G401 (cell line): ENCODE data around the gene LRRC4C. TPM values are rescaled to one million over a fixed set of nuclear protein-coding genes. Genes with fewer than 3 reads are reported as not detected.
"Not testable (repeated sequence)": the region's sequence is repeated elsewhere in the genome, so short reads cannot be mapped to it uniquely, and the experiment has no call there.

Experiments
- DNase-seq: peaks from one replicate; pipeline ENCODE4 v3.0.0-alpha.2; 2015; ENCODE audit warnings: low spot score
- in situ Hi-C: cut with HindIII; loops from 2 replicates; pipeline ENCODE4 v1.10.0; 2016; ENCODE audit warnings: low sequenced_read_pairs, mixed read lengths
- total RNA-seq: library from RNA; depleted of rRNA; stranded (reverse); fragments of >200 nt; shearing (Covaris generic); gene quantifications from 2 replicates; pipeline ENCODE4 v1.2.3, GENCODE V29; 2014

The LRRC4C gene
- total RNA-seq, 1 experiment from 2014 or later = not detected

DNA sequence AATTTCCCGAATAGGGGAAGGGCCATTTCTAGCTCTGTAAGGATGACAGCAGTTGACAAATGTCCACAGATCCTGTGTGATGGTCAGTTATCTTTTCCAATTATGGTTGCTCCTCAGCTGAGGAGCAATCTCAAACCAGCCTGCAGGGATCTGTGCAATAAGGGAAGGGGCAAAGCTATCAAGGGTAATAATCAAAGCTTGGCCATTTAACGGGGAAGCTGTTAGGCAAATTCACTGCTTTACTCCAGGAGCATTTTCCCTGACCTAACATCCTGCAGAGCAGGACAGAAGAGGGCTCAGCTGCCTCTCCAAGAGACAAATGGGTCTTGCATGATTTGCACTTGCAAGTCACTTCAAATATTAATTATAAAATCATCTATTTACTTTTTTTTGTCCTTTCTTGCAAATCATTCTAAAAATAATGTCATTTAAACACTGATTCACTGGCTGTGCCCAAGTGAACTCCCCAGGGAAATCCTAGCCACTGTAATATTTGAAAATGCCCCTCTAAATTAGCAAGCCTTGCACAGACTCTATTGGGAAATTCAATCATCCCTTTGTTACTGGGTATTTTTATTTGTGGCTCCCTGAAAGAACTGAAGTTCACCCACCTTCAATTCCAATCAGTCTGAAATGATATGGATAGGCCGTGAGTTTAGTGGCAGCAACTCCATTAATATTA lies 1256.7 kb downstream of the LRRC4C start:
- DNase-seq = no peak
- in situ Hi-C loops = no loop called here

DNA sequence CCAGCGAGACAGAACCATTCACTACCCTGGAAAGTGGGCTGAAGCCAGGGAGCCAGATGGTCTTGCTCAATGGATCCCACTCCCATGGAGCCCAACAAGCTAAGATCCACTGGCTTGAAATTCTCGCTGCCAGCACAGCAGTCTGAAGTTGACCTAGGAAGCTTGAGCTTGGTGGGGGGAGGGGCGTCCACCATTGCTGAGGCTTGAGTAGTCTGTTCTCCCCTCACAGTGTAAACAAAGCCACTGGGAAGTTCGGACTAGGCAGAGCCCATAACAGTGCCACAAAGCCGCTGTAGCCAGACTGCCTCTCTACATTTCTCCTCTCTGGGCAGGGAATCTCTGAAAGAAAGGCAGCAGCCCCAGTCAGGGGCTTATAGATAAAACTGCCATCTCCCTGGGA lies 1266.9 kb downstream of the LRRC4C start:
- in situ Hi-C loops, DNase-seq: not testable (repeated sequence)

DNA sequence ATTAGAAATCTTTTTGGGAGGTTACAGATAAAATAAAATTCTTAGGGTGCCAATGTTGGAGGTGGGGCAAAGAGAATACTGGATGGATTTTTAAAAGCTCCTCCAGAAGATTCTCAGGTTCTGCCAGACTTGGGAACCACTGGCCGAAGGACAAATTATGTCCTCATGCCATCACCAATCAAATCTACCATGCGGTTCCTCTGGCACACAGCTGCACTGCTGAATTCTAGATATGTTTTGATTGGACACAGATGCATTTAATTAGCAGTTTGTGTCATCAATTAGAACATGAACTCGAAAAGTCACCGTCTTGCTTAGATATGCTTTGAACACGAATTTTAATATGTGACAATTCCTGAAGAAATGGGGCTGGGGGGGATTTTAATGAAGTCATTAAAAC lies 1269.2 kb downstream of the LRRC4C start:
- in situ Hi-C loops = no loop called here
- DNase-seq = no peak

DNA sequence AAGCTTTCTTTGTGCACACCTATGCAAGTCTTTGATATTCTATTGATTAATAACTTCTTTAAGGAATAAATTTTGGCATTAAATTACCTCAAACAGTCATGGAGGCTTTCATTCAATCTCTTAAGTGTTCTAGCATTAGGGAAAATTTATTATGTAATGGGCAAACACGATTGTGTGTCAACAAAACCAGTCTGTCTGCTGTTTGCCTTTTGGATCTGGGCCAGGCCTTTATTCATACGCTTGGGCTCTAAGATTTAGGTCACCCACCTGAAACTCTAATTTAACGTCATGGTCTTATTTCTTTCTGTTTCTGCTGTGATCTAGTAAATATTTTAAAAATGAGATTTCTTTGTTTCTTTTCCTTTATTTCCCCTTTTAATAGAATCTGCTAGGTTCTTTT lies 1270.6 kb downstream of the LRRC4C start:
- in situ Hi-C loops = no loop called here
- DNase-seq = peak; percentile 53

DNA sequence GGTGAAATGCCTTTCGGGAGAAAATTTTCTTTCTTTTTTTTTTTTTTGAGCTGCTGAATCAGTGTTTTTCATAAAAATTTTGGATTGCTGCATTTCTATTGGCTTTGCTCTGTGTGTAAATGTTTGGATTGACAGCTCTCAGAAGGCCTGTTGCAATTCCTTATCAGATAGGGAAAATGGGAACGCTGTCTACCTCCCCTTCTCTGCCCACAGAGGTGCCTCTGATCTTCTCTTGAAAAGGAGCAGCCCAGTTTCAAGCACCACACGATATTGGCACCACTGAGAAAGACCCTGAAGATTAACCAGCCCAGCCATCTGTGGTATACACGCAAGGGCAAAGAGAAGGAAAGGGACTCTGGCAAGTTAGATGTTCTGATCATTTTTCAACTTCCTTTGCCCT lies 1272.2 kb downstream of the LRRC4C start:
- in situ Hi-C loops = no loop called here
- DNase-seq = peak; percentile 20

DNA sequence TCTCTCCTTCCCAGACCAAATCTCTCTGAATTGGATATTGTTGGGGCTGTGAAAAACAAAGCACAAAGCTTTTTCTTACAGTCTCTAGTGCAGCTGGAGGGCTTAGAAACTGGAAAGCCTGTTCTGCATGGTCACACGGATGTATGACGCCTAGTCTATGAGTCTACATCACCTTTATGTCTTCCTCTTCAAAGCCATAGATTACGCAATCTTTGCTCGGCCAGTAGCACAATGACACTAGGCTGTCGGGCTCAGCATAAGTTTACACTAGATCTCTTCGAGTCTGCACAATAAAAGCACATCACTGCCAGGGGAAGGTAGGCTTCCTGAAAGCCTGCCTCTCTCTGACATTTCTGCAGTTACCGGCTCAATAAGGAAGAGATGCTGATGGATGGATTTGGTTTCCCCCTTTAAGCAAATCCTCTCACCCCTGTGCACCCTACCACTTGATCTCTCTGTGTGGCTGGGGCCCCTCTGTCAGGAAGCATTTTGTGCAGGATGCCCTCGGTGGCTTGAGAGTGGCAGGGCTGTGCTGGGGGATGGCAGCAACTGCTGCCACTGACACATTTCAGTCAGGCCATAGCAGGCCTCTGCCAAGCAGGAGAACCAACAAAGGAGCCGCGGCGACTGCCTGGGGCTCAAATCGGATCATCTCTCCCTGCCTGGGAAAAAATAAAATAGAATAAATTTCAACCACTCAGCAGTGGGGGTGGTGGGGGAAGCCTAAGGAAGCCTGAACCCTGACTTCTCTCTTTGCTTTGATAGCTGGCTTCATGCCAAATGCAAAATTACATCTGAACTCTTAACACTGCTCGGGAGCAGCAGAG lies 1272.8 kb downstream of the LRRC4C start:
- in situ Hi-C loops = no loop called here
- DNase-seq = peak; percentile 35

DNA sequence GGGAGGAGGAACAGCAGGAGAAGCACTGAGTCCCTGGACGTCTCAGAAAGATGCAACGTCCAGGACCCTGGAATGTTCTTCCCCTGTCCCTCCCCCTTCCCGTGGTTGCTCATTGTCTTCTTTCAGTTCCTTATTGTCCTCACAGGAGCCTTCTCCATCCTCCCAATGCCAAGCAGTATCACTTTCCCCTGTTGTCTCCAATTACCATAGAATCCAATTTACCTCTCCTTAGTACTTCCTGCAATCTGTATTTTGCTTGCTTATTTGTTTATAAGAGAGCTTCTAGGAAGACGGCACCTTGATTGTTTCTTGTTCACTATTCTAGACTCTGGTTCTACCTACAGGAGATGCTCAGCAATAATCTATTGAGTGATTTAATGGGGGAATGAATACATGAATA lies 1273.7 kb downstream of the LRRC4C start:
- DNase-seq = no peak
- in situ Hi-C loops = no loop called here

DNA sequence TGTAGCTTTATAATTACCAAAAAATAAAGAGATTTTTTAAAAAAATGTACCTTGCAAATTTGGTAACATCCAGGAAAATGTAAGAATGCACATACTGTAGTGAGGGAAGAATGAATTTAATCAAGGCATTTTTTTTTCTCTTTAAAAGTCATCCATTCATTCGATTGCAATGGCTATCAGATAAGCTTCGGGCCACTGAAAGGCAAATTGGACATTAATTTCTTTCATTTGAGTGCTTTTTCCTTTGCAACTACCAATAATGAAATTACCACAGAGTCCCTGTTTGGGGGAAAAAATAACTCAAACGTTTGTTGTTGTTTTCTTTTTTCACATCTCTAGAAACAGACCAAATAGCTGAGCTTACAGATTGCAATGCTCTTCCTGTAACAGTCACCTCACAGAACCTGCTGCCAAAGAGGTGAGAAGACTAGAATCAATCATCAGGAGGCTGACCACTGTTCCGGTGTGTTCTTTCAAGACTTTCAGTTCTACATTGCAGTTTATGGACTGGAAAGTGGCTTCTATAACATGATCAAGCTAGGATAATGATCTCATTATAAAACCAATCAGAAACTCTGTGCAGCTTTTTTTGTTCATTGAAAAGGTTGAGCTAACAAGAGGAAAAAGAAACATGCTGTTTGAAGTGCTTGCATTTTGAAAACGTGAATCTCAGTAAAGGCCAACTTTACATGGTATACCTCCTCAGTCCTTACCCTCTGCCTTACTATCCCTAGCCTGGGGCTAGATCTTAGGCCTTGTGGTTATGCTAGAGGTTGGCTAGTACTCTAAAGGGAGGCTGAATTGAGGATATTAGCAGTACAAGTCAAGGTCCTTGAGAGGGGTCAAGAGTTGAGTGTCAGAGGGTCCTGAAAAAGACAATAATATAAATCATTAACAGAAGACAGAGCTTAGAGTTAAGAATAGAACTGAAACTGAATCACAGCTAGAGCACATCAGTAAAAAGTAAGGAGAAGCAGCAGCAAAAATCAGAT lies 1276.1 kb downstream of the LRRC4C start:
- in situ Hi-C loops = no loop called here
- no peak for DNase-seq

DNA sequence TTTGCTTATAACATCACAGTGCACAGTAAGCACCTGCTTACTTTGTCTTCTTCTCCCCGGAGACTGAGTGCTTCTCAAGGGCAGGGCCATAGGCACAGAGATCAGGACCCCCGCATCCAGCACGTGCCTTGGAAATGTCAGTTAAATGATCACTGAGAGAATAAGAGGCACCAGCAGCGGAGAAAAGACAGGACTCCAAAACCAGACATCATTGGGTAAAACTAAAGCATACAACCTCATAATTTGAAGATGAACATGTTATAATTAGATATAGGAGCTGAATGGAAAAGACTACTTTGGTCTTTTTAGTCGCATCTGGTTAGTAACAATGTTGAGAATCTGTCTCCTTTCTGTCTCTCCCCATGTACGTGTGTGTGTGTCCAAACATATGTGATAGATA lies 1279.9 kb downstream of the LRRC4C start:
- in situ Hi-C loops = no loop called here
- DNase-seq = no peak

DNA sequence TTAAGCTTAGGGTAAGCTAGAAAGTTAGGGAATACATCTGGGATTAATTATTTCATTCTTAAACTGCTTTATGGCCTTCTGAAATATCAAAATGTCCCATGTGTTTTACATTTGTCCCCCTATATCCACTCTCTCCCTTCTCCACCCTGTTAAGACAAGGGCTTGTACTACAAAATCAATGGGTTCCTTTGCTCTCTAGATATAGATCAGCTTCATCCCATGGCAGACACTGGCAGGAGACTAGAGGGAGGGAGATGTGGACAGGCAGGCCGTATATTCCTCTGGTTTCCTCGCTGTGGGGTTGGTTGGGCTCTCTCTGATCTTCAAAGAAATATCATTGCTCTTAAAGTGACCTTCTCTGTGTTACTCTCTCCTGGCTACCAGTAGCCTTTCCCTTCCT lies 1281.0 kb downstream of the LRRC4C start:
- in situ Hi-C loops = no loop called here
- no peak for DNase-seq

DNA sequence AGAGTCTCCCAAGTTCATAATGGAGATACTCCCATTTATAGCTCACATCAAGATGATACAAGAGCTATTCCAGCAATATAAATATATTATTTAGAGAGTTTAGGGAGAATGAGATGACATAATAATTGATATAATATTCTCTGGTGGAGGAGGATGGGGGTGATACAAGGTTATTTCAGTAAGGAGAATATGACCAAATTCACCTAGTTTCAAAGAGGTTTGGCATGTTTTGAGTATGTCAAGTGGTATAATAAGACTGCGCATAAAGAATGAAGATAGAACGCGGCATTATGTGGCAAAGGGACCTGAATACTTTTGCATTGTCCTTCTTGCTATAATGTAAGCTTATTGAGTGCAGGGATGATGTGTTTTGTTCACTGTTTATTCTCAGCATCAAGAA lies 1283.5 kb downstream of the LRRC4C start:
- DNase-seq = no peak
- in situ Hi-C loops = no loop called here

DNA sequence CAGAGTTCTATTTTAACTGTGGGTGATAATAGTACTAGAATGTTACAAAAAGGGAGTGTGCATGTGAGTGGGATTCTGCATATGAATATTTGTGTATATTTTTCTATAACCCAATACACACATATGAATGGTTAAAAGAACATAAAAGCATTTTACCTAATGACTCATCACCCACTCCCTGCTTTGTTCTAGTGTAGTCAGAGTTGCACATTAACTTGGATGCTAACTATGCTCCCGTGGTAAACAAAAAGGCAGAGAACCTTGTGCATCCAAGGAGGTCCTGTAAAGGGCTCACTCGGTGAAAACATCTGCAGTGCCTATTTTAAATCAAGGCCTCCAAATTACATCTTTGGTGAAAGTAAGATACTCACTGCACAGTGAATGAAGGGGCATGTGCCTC lies 1289.4 kb downstream of the LRRC4C start:
- no peak for DNase-seq
- in situ Hi-C loops = no loop called here

DNA sequence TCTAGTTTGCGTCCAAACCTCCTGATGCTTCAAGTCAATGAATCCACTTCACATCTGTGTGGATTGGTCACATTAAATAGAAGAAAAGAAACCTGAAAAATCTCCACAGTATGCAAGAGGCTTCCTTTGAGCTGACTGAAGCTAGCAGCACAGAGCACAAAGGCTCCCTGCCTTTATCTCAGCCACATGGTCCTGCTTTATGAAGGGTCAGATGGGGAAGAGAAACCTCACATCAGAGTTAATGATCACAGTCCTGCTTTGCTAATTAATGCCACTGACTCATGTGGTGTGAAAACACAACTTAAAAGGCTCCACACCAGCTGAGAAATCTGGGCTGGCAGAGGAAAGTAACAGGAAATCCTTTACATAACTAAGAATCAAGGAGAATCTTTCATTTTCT lies 1291.0 kb downstream of the LRRC4C start:
- in situ Hi-C loops = no loop called here
- DNase-seq = no peak

DNA sequence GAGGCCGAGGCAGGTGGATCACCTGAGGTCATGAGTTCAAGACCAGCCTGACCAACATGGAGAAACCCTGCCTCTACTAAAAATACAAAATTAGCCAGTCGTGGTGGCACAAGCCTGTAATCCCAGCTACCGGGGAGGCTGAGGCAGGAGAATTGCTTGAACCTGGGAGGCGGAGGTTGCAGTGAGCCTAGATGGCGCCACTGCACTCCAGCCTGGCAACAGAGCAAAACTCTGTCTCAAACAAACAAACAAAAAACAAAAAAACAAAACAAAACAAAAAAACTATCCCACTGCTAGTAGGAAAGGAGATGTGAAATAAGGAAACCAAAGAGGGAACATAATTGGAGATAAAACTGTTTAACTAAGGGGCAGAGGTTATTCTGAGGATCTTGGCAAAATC lies 1291.6 kb downstream of the LRRC4C start:
- in situ Hi-C loops, DNase-seq: not testable (repeated sequence)

DNA sequence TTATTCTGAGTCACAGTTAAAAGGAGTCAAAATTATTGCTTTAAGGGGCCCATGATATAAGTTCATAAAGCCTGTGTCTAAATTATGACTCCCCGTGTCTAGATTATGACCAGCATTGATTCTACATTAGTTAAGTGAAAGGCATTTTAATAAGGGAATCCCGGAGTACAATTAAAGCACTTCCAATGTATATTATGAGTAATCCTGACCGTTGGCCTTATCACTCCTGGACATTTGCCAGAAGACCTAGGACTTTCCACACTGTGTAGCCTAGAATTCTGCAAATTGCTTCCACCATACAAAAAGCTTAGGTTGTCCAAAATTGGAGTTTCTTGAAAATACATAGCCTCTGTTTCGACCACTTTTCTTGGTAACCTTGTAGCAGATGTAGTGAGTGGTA lies 1292.6 kb downstream of the LRRC4C start:
- no peak for DNase-seq
- in situ Hi-C loops = no loop called here

DNA sequence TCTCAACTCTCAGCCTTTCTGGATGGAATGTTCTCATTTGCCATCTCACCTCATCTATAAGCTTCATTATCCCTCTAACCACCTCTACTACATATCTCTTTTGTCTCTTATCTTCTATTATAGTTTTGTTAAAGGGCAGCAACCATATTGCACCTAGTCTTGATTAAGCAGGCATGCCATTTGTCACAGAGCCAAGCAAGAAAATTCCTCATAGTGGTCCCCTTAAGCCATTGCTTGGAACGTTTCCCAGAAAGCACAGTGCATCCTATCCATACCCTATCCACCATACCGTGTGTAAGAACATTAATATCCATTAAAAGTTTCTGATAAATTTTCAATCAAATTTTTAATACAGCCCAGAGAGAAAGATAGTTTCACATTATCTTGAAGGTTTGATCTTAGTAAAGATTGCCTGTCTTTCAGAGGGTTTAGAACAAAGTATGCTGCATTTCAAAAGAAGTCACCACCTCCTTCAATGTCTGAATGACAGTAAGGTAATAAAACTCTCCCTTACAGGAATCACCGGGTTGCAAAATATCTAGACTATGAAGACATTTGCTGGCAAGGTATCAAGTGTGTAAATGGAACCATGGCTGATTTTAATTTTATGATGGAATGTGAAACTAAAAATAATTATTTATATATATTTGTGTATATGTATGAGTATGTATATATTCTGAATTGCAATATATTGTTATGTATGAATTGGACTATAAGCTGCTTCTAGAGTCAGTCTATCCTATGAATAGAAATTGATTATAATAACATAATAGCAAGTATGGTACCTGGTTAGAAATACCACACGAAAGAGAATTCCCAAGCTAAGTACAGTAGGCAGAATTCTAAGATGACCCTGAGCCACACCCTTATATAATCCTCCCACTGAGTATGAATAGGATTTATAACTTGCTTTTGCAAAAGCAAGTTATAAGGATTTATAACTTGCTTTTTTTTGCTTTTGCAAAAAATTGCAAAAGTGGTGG lies 1296.3 kb downstream of the LRRC4C start:
- no peak for DNase-seq
- in situ Hi-C loops = no loop called here

DNA sequence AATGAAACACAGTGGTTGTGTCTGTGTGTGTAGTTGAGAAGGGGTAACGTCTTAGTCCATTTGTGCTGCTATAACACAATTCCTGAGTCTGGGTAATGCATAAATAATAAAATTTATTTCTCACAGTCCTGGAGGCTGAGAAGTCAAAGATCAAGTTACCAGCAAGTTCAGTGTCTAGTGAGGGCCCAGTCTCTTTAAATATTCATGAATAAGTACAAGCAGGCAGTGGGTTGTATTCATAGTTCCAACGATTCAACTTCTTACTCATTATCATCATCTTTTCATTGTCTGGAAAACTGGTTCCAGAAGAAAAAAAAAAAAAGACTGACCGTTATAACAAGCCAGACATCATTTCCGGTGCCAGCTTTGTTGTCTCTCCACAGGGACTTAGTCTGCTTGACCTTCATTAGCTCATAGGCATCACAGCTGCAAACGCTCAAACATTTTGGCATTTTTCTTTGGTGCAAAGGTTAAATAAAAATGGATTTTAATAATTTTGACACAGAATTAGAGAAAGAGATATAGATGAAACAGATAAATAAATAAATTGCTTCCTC lies 1297.5 kb downstream of the LRRC4C start:
- in situ Hi-C loops = no loop called here
- DNase-seq = no peak

DNA sequence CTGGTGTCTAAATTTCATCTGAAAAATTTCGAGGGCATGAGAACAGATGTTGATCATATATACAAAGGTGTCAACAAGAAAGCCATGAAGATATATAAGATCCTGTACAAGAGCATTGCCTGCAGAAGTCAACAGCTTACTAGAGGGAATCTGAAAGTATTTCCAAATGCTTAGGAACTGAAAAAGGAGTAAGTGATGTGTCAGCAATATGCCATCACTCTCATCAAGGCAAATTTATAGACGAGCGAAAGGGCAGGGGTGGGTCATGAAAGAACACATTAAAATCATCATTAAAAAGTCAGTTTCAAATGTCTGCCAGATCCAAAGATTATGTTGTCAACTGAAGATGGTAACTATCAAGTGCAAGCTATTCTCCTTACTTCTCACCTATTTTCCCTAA lies 1299.0 kb downstream of the LRRC4C start:
- in situ Hi-C loops = no loop called here
- no peak for DNase-seq
